ENCODE measurements around the gene TPSG1. TPM values are rescaled to one million over a fixed set of nuclear protein-coding genes. Genes with fewer than 3 reads are reported as not detected.

The TPSG1 gene
- polyA plus RNA-seq, 5 donors: 0.29 to 0.60 (median 0.37) TPM; not detected in 1

GRCh38 chr16:1178295-1178910, 46.7 kb downstream of the TPSG1 start:
- DNase-seq: no peak

- no peak for DNase-seq
Measured at GRCh38 chr16:1177750-1178149, 47.3 kb downstream of the TPSG1 start.

GRCh38 chr16:1177053-1177452, 48.0 kb downstream of the TPSG1 start:
- DNase-seq: no peak

GRCh38 chr16:1176280-1176897, 48.7 kb downstream of the TPSG1 start:
- no peak for DNase-seq

GRCh38 chr16:1175566-1176279, 49.3 kb downstream of the TPSG1 start:
- no peak for DNase-seq

- DNase-seq: no peak
Measured at GRCh38 chr16:1174477-1175357, 50.4 kb downstream of the TPSG1 start.

- no peak for DNase-seq
Measured at GRCh38 chr16:1173788-1174451, 51.1 kb downstream of the TPSG1 start.

- no peak for DNase-seq
Measured at GRCh38 chr16:1172651-1173050, 52.4 kb downstream of the TPSG1 start.

GRCh38 chr16:1171854-1172428, 53.1 kb downstream of the TPSG1 start:
- no peak for DNase-seq

Other genes with a start within 250 kb of the TPSG1 start
- gene SOX8, start 243.5 kb downstream of the TPSG1 start, polyA plus RNA-seq (ENCODE audit: insufficient read depth in 1 of 5, insufficient read length in 5 of 5, low replicate concordance in 1 of 5): 1 to 10 TPM; 1.9 to 6.5 (median 2.8) TPM
- gene SSTR5, start 152.5 kb downstream of the TPSG1 start, polyA plus RNA-seq (ENCODE audit: insufficient read depth in 1 of 5, insufficient read length in 5 of 5, low replicate concordance in 1 of 5): under 1 TPM in 1 of 5 donors, not detected in 4; 0.08 TPM
- under 1 TPM in 4 of 5 donors, not detected in 1; 0.06 to 0.26 (median 0.24) TPM for gene C1QTNF8, start 129.0 kb downstream of the TPSG1 start, polyA plus RNA-seq (ENCODE audit: insufficient read depth in 1 of 5, insufficient read length in 5 of 5, low replicate concordance in 1 of 5)
- 1 to 10 TPM; 3.1 to 9.3 (median 4.7) TPM for gene CACNA1H, start 72.2 kb downstream of the TPSG1 start, polyA plus RNA-seq (ENCODE audit: insufficient read depth in 1 of 5, insufficient read length in 5 of 5, low replicate concordance in 1 of 5)
- gene TPSB2, start 4.9 kb upstream of the TPSG1 start, polyA plus RNA-seq (ENCODE audit: insufficient read depth in 1 of 5, insufficient read length in 5 of 5, low replicate concordance in 1 of 5): under 1 TPM in 3 of 5 donors, not detected in 2; 0.13 to 0.19 (median 0.19) TPM
- under 1 TPM in 1 of 5 donors, not detected in 4; 0.27 TPM for gene TPSAB1, start 15.4 kb upstream of the TPSG1 start, polyA plus RNA-seq (ENCODE audit: insufficient read depth in 1 of 5, insufficient read length in 5 of 5, low replicate concordance in 1 of 5)
- under 1 TPM in 1 of 5 donors, not detected in 4; 0.15 TPM for gene TPSD1, start 30.8 kb upstream of the TPSG1 start, polyA plus RNA-seq (ENCODE audit: insufficient read depth in 1 of 5, insufficient read length in 5 of 5, low replicate concordance in 1 of 5)
- 100 to 1,000 TPM; 148 to 169 (median 160) TPM for gene UBE2I, start 84.4 kb upstream of the TPSG1 start, polyA plus RNA-seq (ENCODE audit: insufficient read depth in 1 of 5, insufficient read length in 5 of 5, low replicate concordance in 1 of 5)
- 1 to 10 TPM; 2.2 to 6.9 (median 4.2) TPM for gene BAIAP3, start 108.4 kb upstream of the TPSG1 start, polyA plus RNA-seq (ENCODE audit: insufficient read depth in 1 of 5, insufficient read length in 5 of 5, low replicate concordance in 1 of 5)
- 10 to 100 TPM; 30.4 to 68.5 (median 42.7) TPM for gene TSR3, start 126.6 kb upstream of the TPSG1 start, polyA plus RNA-seq (ENCODE audit: insufficient read depth in 1 of 5, insufficient read length in 5 of 5, low replicate concordance in 1 of 5)
- gene GNPTG, start 126.7 kb upstream of the TPSG1 start, polyA plus RNA-seq (ENCODE audit: insufficient read depth in 1 of 5, insufficient read length in 5 of 5, low replicate concordance in 1 of 5): 10 to 100 TPM; 28.2 to 56.6 (median 45.1) TPM
- gene UNKL, start 189.4 kb upstream of the TPSG1 start, polyA plus RNA-seq (ENCODE audit: insufficient read depth in 1 of 5, insufficient read length in 5 of 5, low replicate concordance in 1 of 5): 10 to 100 TPM; 16.5 to 25.1 (median 19.0) TPM
- gene UQCC4, start 195.5 kb upstream of the TPSG1 start, polyA plus RNA-seq (ENCODE audit: insufficient read depth in 1 of 5, insufficient read length in 5 of 5, low replicate concordance in 1 of 5): 10 to 100 TPM; 10.7 to 16.2 (median 12.1) TPM
- gene PERCC1, start 205.8 kb upstream of the TPSG1 start, polyA plus RNA-seq (ENCODE audit: insufficient read depth in 1 of 5, insufficient read length in 5 of 5, low replicate concordance in 1 of 5): 1 to 10 TPM in 4 of 5 donors, under 1 TPM in 1; 0.81 to 3.6 (median 3.2) TPM
- 1 to 10 TPM; 4.0 to 10.0 (median 9.4) TPM for gene CCDC154, start 219.3 kb upstream of the TPSG1 start, polyA plus RNA-seq (ENCODE audit: insufficient read depth in 1 of 5, insufficient read length in 5 of 5, low replicate concordance in 1 of 5)
- 10 to 100 TPM; 21.5 to 42.1 (median 28.5) TPM for gene CLCN7, start 249.8 kb upstream of the TPSG1 start, polyA plus RNA-seq (ENCODE audit: insufficient read depth in 1 of 5, insufficient read length in 5 of 5, low replicate concordance in 1 of 5)

All from right lung (tissue), 5 donors.